IPS-18c (cell line): ENCODE data around the gene CRACR2B.

Experiments
- H3K4me3 ChIP-seq: 2 replicates; pipeline ENCODE4 v1.7.0; 2013; ENCODE audit warnings: low read depth, mild to moderate bottlenecking, low read length, moderate library complexity; ENCODE audit not compliant: insufficient read depth
- H3K9me3 ChIP-seq: one replicate; pipeline ENCODE4 v1.6.1; 2013; ENCODE audit warnings: mild to moderate bottlenecking, low read length, moderate library complexity; ENCODE audit not compliant: control insufficient read depth, insufficient read depth

CRACR2B gene

GRCh38 chr11:853682-854448 is 26.1 kb downstream of the CRACR2B start:
- no peaks in the 10 kb centered on the region for H3K9me3 ChIP-seq
- no peak overlapping the region for H3K4me3 ChIP-seq

- Histone ChIP-seq H3K9me3 (no peaks in the 10 kb centered on the region), H3K4me3 (no peak overlapping the region)
Measured at GRCh38 chr11:854601-855329, 27.0 kb downstream of the CRACR2B start.

DNA sequence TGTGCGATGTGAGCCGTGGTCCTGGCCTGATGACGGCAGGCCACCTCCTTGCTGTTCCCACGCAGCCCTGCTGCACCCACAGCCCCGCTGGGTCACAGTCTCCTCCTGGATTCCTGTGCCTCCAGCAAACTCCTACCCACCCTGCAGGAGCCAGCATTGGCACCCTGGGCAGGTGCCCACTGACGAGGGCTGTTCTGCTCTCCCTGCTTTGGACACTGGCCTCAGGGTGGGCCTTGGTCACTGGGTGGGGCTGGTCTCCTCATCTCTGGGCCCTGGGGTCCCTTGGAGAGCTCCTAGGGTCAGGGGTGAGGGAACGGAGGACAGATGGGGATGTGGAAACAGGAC is 27.6 kb downstream of the CRACR2B start:
- Histone ChIP-seq H3K4me3 (no peak overlapping the region), H3K9me3 (no peaks in the 10 kb centered on the region)

DNA sequence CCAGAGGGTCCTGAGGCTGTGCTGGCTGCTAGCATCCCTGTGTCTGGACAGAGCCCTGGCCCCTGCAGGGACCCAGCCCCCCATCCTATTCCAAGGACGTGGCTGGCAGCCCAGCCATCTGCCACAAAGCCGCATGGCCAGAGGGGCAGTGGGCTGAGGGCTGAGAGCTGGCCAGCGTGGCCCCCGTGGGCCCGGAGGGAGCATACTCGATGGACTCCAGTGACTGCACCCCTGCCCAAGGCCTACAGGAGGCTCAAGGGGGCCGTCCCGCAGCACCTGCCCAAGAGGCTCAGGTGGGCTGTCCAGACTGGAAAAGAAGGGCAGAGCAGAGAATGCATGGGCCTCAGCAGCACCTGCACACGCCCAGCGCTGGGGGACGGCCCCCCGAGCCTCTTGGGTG is 28.1 kb downstream of the CRACR2B start:
- Histone ChIP-seq H3K9me3 (no peaks in the 10 kb centered on the region), H3K4me3 (no peak overlapping the region)

- Histone ChIP-seq H3K4me3 (no peak overlapping the region), H3K9me3 (no peaks in the 10 kb centered on the region)
Measured at GRCh38 chr11:856397-856796, 28.7 kb downstream of the CRACR2B start.

- H3K9me3 ChIP-seq = no peaks in the 10 kb centered on the region
- no peak overlapping the region for H3K4me3 ChIP-seq
Measured at GRCh38 chr11:858053-858761, 30.5 kb downstream of the CRACR2B start.

- Histone ChIP-seq H3K4me3 (no peak overlapping the region; the same call in 1 of the 2 replicates), H3K9me3 (no peaks in the 10 kb centered on the region)
Measured at GRCh38 chr11:858762-859339, 31.1 kb downstream of the CRACR2B start.

GRCh38 chr11:859394-860131 is 31.8 kb downstream of the CRACR2B start:
- Histone ChIP-seq H3K4me3 (no peak overlapping the region), H3K9me3 (no peaks in the 10 kb centered on the region)

DNA sequence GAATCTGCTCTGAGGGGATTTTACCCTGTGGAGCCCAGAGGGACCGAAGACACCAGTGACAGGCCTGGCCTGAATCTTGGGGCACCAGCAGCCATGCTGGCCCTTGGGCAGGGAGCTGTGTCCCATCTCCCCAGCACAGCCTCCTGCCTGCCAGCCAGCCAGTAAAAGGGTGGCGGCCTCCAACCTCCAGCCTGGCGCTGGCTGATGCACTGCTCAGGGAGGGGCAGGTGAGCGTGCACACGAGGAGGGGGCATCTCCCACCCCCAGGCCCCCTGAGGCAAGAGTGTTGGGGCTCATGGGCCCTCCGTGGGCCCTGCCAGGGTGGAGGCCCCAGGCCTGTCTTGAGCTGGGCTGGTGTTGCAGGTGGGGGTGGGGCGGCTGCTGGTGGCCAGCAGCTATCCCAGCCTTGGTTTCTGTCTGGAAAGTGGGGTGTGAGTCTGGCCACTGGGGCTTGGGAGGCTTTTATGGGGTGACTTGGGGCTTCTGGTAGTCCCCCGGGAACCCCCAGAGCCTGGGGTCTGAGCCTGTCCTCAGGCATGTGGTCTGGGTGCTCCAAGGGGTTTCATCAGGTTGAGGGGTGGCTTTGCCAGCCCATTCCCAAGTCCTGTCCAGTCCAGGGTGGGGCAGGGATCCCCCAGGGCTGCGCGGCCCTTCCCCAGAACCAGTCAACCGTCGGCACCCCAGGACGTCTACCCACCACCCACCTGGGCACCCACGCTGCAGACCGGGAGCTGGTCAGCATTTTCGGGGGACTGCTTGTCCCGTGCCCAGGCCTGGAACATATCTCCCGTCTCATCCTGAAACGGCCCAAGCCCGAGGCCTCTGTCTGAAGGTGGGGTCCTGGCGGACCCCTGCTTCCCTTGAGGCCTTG is 32.8 kb downstream of the CRACR2B start:
- H3K9me3 ChIP-seq = no peaks in the 10 kb centered on the region

GRCh38 chr11:861105-861479 is 33.4 kb downstream of the CRACR2B start:
- H3K4me3 ChIP-seq = no peak overlapping the region

More for the DNA sequence above, 32.8 kb downstream of the CRACR2B start:
- no peak overlapping the region for H3K4me3 ChIP-seq

DNA sequence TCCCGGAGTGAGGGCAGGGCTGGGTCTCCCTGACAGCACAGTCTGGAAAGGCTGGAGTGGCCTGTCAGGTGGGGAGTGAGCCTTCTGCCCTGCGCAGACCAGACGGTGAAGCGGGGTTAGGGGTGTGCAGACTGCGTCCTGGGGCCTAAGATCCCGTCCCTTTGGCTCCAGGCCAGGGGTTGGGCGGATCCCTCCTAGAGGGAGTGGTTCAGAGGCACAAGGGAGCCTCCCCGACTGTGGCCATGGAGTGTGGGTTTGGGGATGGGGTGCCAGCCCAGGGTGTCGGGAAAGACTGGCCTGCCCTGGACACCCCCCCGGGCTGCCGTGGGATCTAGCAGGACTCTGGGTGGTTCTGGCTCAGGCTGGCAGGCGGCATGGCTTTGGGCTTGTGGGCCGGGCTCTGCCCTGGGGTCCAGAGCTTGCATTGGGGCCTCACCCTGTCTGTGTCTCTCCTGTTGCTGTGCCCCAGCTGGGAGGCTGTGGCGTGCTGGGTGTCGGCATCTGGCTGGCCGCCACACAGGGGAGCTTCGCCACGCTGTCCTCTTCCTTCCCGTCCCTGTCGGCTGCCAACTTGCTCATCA is 34.5 kb downstream of the CRACR2B start:
- Histone ChIP-seq H3K4me3 (peak overlapping the region; percentile 47), H3K9me3 (no peaks in the 10 kb centered on the region)

More at GRCh38 chr11:861105-861479, 33.4 kb downstream of the CRACR2B start:
- H3K9me3 ChIP-seq = no peaks in the 10 kb centered on the region

- Histone ChIP-seq H3K4me3 (peak overlapping the region; percentile 47; the same call in 1 of the 2 replicates), H3K9me3 (no peaks in the 10 kb centered on the region)
Measured at GRCh38 chr11:862696-863022, 34.9 kb downstream of the CRACR2B start.

- Histone ChIP-seq H3K4me3 (peak overlapping the region; percentile 47), H3K9me3 (no peaks in the 10 kb centered on the region)
Measured at GRCh38 chr11:863023-863909, 35.5 kb downstream of the CRACR2B start.

DNA sequence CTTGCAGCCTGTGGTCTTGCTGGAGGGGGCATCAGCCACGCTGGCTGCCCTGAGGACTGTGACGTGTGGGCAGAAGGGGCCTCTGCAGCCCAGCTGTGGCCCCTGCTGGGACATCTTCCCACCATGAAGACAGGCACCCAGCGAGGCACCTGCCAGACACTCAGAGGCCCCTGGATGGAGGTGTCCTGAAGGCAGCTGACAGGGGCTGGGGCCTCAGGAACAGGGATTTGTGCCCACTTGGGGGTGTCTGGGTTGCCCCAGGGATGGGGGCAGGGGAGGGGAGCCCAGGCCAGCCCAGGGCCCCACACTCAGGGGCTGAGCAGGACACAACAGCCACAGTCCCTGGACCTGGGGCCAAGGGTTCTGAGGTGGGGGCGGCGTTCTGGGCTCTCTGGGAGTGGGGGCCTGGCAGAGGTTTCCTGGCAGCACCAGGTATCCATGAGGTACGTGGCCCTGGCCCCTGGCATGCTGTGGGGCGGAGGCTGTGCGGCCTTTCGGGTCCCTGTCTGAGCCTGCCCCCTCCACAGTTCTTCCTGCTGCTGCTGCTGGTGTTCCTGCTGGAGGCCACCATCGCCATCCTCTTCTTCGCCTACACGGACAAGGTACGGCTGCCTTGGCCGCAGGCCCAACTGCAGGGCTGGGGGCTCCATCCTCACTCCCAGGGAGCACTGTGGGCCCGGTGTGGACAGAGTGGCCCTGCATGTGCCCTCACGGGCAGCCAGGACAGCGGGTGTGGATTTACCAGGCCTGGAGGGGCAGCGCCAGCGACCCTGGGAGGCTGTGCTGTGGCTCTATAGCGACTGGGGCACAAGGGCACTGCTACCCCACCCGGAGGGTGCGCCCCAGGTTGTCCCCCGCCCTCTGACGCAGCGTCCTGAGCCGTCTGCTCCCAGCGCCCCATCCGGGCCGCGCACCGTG is 36.5 kb downstream of the CRACR2B start:
- Histone ChIP-seq H3K4me3 (no peak overlapping the region; the same call in 1 of the 2 replicates), H3K9me3 (no peaks in the 10 kb centered on the region)
